Measurements from ENCODE around the gene PTPRR. TPM values are rescaled to one million over a fixed set of nuclear protein-coding genes. Genes with fewer than 3 reads are reported as not detected.
"Not testable (repeated sequence)": the region's sequence is repeated elsewhere in the genome, so short reads cannot be mapped to it uniquely, and the experiment has no call there.

The PTPRR gene
- total and polyA plus RNA-seq, 9 donors, result 0.15 to 1.5 (median 0.32) TPM; not detected in 1

- Histone ChIP-seq H3K27ac (no peak overlapping the region), H3K36me3 (no peaks in the 10 kb centered on the region), H3K4me1 (ENCODE audit: insufficient read depth) (no peaks in the 10 kb centered on the region), H3K9me3 (no peaks in the 10 kb centered on the region), H3K4me3 (no peak overlapping the region), H3K27me3 (no peaks in the 10 kb centered on the region)
- intact Hi-C loops (cut with DNase I), result no loop called here
- 59 to 69% (median 62%) methylated on average over 3 of the region's 3 CpGs for WGBS, 3 donors
- DNase-seq, result no peak
- TF ChIP-seq, protein P1, sequence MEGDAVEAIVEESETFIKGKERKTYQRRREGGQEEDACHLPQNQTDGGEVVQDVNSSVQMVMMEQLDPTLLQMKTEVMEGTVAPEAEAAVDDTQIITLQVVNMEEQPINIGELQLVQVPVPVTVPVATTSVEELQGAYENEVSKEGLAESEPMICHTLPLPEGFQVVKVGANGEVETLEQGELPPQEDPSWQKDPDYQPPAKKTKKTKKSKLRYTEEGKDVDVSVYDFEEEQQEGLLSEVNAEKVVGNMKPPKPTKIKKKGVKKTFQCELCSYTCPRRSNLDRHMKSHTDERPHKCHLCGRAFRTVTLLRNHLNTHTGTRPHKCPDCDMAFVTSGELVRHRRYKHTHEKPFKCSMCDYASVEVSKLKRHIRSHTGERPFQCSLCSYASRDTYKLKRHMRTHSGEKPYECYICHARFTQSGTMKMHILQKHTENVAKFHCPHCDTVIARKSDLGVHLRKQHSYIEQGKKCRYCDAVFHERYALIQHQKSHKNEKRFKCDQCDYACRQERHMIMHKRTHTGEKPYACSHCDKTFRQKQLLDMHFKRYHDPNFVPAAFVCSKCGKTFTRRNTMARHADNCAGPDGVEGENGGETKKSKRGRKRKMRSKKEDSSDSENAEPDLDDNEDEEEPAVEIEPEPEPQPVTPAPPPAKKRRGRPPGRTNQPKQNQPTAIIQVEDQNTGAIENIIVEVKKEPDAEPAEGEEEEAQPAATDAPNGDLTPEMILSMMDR (IDR thresholded peaks at IDR 0.05), result no peak
- TF ChIP-seq EP300 (IDR thresholded peaks at IDR 0.05) (no peak), POLR2A (IDR thresholded peaks at IDR 0.05) (no peak)
Measured at GRCh38 chr12:70812136-70812535, 108.4 kb downstream of the PTPRR start.

DNA sequence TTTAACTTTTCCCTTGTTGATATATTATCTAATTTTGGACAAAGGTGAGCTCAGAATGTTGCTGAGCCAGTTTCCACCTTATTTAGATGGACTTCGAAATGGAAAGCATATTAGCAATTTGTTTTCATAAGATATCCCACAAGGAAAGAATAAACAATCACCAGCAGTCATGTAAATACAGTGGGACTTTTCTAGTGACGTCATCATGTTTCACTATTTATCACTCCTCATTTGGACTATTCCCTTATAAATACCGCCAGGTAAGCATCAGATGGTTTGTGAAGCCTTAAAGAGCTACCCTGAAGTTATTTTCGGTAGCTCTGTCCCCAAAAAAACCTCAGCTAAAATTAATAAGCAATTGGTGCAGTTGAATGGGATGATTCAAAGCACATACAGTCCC, 110.7 kb downstream of the PTPRR start:
- no peaks in the 10 kb centered on the region for H3K9me3 ChIP-seq
- 57 to 81% (median 69%) methylated on average over 4 of the region's 4 CpGs for WGBS, 3 donors
- no peak overlapping the region for H3K27ac ChIP-seq
- no peak for TF ChIP-seq POLR2A (IDR thresholded peaks at IDR 0.05)
- no peak for TF ChIP-seq EP300 (IDR thresholded peaks at IDR 0.05)
- TF ChIP-seq, protein P1 (IDR thresholded peaks at IDR 0.05), result no peak
- H3K27me3 ChIP-seq, result no peaks in the 10 kb centered on the region
- DNase-seq, result no peak
- H3K4me1 ChIP-seq (ENCODE audit: insufficient read depth), result no peaks in the 10 kb centered on the region
- H3K36me3 ChIP-seq, result no peaks in the 10 kb centered on the region
- H3K4me3 ChIP-seq, result no peak overlapping the region
- intact Hi-C loops (cut with DNase I), result no loop called here

GRCh38 chr12:70807993-70808392, 112.5 kb downstream of the PTPRR start:
- intact Hi-C loops (cut with DNase I); H3K4me3 ChIP-seq; DNase-seq; H3K27ac ChIP-seq; H3K36me3 ChIP-seq; H3K9me3 ChIP-seq; H3K4me1 ChIP-seq (ENCODE audit: insufficient read depth); H3K27me3 ChIP-seq: not testable (repeated sequence)
- 56 to 69% (median 57%) methylated on average over 2 of the region's 2 CpGs for WGBS, 3 donors

DNA sequence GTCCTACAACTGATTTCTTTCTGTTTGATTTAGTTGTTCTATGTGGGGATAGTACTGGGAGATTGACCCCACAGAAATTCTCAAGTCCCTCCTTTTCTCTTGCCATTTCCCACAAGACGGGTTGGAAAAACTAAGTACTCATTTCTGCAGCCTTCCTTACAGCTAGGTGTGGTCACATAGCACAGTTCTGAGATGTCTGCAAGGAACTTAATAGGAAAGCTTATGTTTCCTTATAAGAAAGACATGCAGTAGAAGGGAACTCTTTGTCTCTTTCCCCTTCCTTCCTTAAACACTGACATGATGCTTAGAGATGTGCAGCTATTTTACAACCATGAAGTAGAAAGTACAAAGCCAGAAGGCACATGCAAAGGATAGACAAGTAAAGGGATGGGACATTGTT, 113.7 kb downstream of the PTPRR start:
- intact Hi-C loops (cut with DNase I), result no loop called here
- DNase-seq, result no peak
- WGBS, 3 donors, result 76 to 92% (median 76%) methylated on average over 1 of the region's 1 CpG
- no peak for TF ChIP-seq EP300 (IDR thresholded peaks at IDR 0.05)
- no peak for TF ChIP-seq POLR2A (IDR thresholded peaks at IDR 0.05)
- TF ChIP-seq, protein P1 (IDR thresholded peaks at IDR 0.05), result no peak
- H3K4me3 ChIP-seq, result no peak overlapping the region
- no peak overlapping the region for H3K27ac ChIP-seq
- H3K27me3 ChIP-seq, result no peaks in the 10 kb centered on the region
- H3K4me1 ChIP-seq (ENCODE audit: insufficient read depth), result no peaks in the 10 kb centered on the region
- no peaks in the 10 kb centered on the region for H3K36me3 ChIP-seq
- no peaks in the 10 kb centered on the region for H3K9me3 ChIP-seq

DNA sequence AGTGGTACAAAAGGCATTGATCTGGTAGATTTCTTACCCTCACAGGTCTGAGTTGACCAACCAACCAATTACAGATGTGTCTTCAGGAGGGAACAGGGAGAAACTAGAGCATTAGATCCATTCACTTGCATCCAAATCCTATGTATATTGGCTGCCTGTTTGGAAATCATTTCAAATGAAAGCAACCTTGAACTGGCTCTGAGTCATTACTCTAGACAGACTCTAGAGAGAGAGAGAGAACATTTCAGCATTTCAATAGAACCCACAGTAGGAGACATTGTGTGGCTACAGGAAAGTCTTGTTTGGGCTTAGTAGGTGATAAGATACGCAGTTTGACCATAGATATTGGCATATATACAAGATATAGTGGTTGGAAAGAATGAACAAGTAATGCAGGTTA, 114.5 kb downstream of the PTPRR start:
- Histone ChIP-seq H3K27me3 (no peaks in the 10 kb centered on the region), H3K4me3 (no peak overlapping the region), H3K9me3 (no peaks in the 10 kb centered on the region), H3K4me1 (ENCODE audit: insufficient read depth) (no peaks in the 10 kb centered on the region), H3K27ac (no peak overlapping the region), H3K36me3 (no peaks in the 10 kb centered on the region)
- intact Hi-C loops (cut with DNase I), result no loop called here
- TF ChIP-seq, protein P1 (IDR thresholded peaks at IDR 0.05), result no peak
- TF ChIP-seq EP300 (IDR thresholded peaks at IDR 0.05) (no peak), POLR2A (IDR thresholded peaks at IDR 0.05) (no peak)
- DNase-seq, result no peak
- WGBS, 3 donors, result 68 to 84% (median 78%) methylated on average over 1 of the region's 1 CpG

Measured in ovary (tissue), 9 donors.